GM21390 (cell line): ENCODE data around the gene APBA3.

Experiments used
- ATAC-seq: cut with Tn5 transposase; IDR thresholded peaks from one replicate; pipeline ENCODE4 v1.9.1; 2021; ENCODE audit not compliant: unreplicated experiment

The APBA3 gene

DNA sequence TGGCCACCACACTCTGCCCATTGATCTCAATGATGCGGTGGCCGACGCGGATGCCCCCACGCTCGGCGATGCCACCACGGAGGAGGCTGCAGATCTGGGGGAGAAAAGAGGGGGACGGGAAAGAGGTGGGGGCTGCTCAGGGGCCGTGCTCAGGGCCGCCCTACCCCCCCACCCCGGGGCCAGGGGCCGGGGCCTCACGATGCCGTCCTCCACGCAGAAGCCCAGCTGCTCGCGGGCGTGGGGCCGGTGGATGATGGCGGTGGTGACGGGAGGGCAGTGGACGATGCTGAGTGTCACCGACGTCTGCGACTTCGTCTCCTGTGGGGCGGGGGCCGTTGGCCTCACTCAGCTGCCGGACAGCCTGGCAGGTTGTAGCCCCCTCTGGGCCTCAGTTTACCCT lies 10.3 kb downstream of the APBA3 start:
- no peak for ATAC-seq

GRCh38 chr19:3750211-3750610 lies 11.3 kb downstream of the APBA3 start:
- ATAC-seq: no peak

DNA sequence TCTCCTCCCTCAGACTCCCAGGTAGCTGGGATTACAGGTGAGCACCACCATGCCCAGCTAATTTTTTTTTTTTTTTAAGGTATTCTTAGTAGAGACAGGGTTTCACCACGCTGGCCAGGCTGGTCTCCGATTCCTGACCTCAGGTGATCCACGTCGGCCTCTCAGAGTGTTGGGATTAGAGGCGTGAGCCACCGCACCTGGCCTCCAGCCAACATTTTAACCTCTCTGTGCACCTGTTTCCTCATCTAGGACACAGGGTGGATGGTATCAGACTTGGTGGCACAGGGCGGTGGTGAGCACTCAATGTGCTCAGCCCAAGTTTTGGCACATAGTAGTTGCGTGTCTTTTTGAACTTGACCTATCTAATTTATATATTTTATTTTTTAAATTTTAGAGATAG lies 12.5 kb downstream of the APBA3 start:
- ATAC-seq: no peak

GRCh38 chr19:3746371-3747056 lies 15.0 kb downstream of the APBA3 start:
- no peak for ATAC-seq

DNA sequence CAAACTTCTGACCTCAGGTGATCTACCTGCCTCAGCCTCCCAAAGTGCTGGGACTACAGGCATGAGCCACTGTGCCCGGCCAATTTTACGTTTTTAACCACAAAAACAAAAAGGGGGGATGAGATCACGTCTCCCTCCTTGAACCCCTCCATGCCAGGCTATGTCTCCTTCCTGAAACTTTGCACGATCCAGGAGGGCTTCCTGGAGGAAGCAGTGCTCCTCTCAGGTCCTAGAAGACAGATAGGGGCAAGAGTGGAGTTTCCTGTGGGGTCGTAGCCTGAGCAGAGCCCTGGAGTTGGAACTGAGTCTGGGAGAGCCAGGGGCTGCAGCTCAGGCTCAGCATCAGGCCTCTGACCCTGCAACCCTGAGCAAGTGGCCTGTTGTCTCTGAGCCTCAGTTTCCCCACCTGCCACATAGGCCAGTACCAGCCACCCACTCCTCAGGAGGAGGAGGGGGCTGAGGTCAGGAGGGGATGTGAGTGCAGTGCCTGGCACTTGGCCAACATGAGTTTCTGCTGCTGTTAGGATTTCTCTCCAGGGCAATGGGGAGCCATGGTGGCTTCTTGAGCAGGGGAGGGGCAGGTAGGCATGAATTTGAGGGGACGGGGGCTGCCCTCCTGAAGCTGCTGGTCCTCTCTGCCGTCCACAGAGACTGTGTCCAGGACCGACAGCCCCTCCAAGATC lies 16.0 kb downstream of the APBA3 start:
- ATAC-seq: no peak

DNA sequence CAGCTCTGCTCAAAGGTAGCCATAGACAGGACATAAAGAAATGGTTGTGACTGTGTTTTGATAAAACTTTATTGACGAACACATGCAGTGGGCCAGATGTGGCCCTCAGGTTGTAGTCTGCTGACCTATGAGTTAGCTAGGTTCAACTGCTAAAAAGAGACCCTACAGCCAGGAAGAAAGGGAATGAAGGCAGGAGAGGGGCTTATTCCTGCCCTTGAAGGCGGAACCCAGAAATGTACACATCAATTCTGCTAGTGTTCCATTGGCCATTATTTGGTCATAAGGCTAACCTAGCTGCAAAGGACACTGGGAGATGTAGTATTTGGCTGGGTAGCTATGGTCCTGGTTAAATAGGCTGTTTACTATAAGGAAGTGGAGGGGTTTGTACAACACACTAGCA lies 18.0 kb downstream of the APBA3 start:
- no peak for ATAC-seq

- ATAC-seq: no peak
Measured at GRCh38 chr19:3740431-3740830, 21.1 kb downstream of the APBA3 start.

DNA sequence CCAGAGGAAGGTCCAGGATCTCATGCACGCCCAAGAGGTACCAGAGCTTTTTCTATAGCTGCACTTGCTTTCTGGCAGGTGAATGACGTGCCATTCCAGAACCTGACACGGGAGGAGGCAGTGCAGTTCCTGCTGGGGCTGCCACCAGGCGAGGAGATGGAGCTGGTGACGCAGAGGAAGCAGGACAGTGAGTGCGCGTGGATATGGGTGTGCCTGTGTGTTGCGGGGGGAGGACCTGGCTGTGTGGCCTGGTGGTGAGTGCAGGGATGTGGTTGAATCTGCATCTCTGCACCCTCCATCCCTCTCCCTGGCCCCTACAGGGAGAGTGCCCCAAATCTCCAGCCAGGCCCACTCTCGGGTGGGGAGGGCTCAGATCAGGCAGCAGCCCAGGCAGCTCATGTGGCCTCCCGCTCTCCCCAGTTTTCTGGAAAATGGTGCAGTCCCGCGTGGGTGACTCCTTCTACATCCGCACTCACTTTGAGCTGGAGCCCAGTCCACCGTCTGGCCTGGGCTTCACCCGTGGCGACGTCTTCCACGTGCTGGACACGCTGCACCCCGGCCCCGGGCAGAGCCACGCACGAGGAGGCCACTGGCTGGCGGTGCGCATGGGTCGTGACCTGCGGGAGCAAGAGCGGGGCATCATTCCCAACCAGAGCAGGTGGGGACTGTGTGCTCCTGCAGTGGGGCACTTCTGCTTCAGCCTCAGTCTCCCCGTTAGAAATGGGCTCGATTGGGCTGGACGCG lies 22.8 kb downstream of the APBA3 start:
- no peak for ATAC-seq

GRCh38 chr19:3737487-3738205 lies 23.8 kb downstream of the APBA3 start:
- ATAC-seq: no peak

- ATAC-seq: no peak
Measured at GRCh38 chr19:3736106-3736724, 25.3 kb downstream of the APBA3 start.

DNA sequence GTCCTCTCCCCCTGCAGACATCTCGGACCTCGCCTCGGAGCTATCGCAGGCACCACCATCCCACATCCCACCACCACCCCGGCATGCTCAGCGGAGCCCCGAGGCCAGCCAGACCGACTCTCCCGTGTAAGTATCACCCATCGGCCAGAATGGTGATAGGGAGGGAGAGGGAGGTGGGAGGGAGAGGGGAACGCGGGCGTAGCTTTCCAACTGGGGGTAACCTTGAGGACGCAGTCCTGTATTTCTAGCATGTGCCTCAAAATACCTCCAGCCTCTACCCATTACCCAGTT lies 27.2 kb downstream of the APBA3 start:
- ATAC-seq: no peak

- ATAC-seq: no peak
Measured at GRCh38 chr19:3733549-3734309, 27.8 kb downstream of the APBA3 start.

DNA sequence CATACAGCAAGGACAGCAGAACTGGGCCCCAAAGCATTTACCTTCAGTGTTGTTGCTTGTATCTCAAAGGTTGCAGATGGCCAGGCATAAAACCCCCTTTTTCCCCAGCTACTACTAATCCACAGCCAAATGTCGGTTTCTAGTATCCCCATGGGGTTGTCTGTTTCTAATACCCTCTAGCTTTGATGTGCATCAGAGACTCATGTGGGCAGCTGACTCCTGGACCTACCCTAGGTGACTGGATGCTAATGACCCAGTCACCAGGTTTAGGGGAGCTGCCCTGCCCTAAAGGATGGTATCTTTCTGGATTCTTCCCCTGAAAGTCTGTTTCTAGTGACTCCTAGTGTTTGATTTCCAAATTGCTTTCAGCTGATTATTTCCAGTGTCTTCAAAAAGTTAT lies 29.4 kb downstream of the APBA3 start:
- ATAC-seq: no peak

- no peak for ATAC-seq
Measured at GRCh38 chr19:3730457-3730958, 31.0 kb downstream of the APBA3 start.

DNA sequence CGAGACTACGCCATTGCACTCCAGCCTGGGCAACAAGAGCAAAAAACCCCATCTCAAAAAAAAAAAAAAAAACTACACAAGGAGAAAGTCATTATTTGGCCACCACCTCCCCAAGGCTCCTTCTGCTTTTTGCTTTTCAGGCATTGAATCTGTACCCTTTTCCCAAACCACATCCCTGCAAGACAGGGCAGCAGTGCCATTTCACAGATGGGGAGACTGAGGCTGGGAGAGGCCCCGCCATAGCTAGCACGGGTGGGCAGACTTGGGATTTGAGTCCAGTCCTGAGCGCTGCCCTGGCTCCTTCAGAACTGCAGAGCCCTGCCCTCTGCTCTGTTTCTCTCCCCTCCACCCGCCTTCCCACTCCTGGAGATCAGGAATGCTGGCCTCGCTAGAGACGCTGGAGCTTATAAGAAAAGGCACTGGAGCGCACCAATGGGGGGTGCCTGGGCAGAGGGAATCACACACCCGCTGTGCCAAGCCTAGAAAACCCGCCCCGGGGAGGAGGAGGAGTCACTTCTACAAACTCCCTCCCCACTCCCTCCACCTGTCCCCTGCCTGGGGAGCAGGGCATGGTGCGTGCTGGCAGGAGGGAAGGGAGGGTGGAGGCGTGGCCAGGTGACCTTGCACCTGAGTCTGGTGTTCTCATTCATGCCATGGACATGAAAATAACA lies 35.7 kb downstream of the APBA3 start:
- no peak for ATAC-seq

- no peak for ATAC-seq
Measured at GRCh38 chr19:3725121-3725520, 36.4 kb downstream of the APBA3 start.

DNA sequence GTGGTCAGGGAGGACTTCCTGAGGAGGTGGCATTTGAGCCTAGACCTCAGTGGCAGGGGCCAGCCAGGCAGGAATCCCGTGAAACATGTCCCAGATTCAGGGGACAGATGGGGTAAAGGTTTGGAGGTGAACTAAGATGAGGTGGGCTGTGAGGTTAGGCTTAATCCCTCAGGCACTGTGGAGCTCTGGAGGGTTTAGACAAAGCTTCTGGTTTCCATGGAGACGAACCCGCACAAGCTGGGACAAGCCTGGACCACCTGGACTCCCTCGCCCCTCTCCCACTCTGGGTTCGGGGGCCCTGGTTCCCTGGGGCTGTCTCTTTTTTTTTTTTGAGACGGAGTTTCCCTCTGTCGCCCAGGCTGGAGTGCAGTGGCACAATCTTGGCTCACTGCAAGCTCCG lies 37.6 kb downstream of the APBA3 start:
- ATAC-seq: no peak

GRCh38 chr19:3723110-3723488 lies 38.4 kb downstream of the APBA3 start:
- ATAC-seq: no peak

DNA sequence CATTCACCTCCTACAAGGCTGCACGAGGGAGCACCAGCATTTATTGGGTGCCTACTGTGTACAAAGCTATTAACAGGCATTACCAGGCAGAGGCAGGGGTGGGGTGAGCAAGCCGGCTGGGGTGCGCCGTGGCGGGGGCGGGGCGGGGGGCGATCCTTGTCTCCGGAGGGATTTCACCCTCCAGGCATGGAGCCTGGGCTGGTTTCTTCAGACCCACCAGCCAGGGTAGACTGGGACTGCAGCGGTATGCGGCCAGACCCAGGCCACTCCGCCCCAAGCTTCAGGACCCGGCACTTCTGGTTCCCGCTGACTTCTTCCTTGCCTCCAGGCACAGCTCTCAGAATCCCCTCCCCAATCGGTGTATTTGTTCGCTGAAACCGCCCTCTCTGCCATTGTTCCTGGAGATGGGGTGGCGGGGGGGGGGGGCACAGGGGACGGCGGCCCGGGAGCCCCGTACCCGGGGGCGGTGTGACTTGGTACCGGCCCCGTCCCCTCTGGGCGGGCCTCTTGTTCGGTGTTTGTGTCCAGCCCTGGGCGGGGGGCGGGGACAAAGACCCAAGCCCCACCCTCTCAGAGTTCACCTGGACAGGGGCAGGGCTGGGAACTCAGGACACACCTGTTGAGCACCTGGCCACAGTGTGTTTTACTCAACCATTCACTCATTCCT lies 38.9 kb downstream of the APBA3 start:
- ATAC-seq: no peak
